GM19328 (cell line): ENCODE data around the gene SSTR4.
"Not testable (repeated sequence)": the region's sequence is repeated elsewhere in the genome, so short reads cannot be mapped to it uniquely, and the experiment has no call there.

ENCODE experiments used
- ATAC-seq: cut with Tn5 transposase; IDR thresholded peaks from one replicate; pipeline ENCODE4 v1.9.1; 2021; ENCODE audit warnings: mild to moderate bottlenecking, moderate library complexity; ENCODE audit not compliant: unreplicated experiment

The SSTR4 gene, protein sequence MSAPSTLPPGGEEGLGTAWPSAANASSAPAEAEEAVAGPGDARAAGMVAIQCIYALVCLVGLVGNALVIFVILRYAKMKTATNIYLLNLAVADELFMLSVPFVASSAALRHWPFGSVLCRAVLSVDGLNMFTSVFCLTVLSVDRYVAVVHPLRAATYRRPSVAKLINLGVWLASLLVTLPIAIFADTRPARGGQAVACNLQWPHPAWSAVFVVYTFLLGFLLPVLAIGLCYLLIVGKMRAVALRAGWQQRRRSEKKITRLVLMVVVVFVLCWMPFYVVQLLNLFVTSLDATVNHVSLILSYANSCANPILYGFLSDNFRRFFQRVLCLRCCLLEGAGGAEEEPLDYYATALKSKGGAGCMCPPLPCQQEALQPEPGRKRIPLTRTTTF

DNA sequence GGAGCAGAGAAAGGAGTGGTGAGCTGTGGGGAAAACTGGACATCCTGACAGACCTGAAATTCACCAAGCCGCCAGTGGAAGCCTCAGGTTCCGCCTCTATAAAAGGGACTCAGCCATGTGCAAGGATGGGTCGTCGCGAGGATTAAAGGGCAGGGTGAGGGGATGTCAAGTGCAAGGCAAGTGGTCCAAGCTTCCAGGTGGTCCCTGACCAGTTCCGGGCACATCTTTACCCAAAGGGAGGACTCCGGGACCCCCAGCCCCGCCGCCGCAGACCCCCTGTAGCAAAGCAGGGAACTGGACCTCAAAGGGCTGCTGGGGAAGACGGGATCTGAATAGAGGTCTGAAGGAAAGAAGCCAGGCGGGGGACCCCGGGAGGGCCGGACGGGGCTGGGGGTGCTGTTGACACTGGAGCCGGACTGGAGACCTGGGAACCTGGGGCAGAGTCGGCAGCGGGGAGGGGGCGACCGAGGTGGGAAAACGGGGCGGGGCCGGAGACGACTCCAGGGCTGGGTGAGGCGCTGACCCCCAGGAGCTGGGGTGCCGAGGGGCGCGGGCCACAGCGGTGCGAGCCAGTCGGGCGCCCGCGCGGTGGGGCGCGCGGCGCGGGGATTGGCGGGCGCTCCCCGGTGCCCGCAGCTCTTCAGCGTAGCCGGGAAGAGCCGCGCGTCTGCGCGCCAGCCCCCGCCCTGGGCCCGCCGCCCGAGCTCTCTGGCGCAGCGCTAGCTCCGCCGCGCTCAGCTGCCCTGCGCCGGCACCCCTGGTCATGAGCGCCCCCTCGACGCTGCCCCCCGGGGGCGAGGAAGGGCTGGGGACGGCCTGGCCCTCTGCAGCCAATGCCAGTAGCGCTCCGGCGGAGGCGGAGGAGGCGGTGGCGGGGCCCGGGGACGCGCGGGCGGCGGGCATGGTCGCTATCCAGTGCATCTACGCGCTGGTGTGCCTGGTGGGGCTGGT, at the start of gene SSTR4:
Gene SSTR4 (plus strand): TSS at position 592 of the 951 bp plus-strand sequence. CDS start 172 bp downstream, at position 764.
- ATAC-seq = no peak

DNA sequence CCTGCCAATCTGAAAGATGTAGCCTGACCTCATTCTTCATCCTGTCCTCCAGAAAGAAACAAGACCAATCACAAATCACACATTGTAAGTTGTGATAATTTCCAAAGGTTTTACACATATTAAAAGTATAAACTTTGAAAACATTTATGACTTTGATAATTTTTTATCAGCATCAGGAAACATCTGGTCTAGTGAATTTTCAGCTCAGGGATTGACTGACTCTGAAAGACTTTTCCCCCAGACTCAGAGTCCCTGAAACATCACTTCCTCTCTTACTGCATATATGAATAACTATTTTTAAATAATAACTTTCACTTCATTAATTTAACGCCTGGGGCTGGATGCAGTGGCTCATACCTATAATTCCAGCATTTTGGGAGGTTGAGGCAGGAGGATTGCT, 48.5 kb upstream of the SSTR4 start:
- ATAC-seq = no peak

DNA sequence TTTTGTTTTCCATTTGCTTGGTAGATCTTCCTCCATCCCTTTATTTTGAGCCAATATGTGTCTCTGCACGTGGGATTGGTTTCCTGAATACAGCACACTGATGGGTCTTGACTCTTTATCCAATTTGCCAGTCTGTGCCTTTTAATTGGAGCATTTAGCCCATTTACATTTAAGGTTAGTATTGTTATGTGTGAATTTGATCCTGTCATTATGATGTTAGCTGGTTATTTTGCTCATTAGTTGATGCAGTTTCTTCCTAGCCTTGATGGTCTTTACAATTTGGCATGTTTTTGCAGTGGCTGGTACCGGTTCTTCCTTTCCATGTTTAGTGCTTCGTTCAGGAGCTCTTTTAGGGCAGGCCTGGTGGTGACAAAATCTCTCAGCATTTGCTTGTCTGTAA, 43.7 kb upstream of the SSTR4 start:
- not testable (repeated sequence) for ATAC-seq

DNA sequence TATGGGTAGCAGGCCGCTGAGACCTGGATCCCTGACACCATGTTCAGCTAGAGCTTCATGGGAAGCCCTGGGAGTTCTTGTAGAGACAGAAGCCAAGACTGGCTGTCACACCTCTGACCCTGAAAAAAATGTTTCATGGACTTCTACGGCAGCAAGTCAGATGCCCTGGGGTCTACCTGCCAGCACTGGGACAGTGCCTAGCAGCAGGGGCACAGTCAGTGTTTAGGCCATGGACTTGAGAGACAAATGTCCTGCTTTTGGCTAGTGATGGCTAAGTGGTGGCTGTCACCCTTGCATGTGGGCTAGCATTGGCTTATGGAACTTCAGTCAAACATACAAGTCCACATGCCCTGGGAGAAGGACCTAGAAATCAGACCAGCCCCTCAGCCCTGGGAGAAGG, 41.3 kb upstream of the SSTR4 start:
- ATAC-seq = no peak

DNA sequence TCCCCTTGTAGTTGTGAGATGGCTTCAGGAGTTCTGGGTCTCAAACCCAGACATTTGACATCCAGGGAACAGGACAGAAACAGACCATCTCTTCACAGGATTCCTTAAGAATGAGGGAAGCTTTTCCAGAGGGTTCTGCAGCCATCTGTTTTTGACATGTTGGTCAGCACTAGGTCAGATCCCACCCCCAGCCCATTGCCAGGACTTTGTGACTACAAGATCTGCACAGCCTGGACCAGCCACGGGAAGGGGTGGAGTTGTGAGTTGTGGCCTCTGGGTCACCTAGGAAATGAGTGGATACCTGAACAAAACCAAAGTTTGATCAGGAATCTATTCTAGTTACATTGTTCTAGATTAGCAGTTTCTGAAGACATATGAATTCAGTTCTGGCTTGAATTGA, 39.2 kb upstream of the SSTR4 start:
- ATAC-seq = no peak

DNA sequence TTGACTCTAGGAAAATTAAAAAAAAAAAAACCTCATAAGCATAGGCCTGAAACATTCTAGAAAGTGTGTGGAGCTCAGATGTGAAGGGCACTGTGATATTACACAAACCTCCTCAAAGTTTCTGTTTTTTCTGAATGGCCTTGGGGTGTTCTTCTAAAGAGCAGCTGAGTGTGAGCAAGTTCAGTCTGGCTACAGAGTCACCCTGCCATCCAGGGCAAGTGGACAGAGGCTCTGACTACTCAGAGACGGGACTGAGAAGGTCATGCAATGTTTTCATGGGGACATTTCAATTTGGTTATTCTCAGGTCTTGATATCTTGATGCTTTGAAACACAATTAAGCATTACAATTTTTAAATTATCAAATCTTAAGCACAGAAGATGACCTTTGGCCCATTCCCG, 36.6 kb upstream of the SSTR4 start:
- ATAC-seq = no peak

DNA sequence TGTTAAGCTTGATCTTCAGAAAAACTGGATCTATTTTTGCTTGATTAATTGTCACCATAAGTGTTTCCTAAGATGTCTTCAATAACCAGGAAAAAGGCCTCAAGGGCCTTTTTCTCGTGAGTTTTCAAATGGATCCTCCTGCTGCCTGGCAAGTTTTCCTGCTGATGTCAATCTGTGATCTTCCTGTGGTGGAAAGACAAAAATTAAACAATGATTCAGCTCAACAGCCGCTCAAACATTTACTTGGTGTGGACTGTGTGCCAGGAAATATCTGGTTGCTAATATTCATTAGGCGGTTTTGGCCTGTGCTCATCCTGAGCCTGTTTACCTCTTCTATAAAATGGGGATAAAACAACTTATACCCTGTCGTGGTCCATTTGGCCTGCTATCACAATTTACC, 35.4 kb upstream of the SSTR4 start:
- no peak for ATAC-seq

DNA sequence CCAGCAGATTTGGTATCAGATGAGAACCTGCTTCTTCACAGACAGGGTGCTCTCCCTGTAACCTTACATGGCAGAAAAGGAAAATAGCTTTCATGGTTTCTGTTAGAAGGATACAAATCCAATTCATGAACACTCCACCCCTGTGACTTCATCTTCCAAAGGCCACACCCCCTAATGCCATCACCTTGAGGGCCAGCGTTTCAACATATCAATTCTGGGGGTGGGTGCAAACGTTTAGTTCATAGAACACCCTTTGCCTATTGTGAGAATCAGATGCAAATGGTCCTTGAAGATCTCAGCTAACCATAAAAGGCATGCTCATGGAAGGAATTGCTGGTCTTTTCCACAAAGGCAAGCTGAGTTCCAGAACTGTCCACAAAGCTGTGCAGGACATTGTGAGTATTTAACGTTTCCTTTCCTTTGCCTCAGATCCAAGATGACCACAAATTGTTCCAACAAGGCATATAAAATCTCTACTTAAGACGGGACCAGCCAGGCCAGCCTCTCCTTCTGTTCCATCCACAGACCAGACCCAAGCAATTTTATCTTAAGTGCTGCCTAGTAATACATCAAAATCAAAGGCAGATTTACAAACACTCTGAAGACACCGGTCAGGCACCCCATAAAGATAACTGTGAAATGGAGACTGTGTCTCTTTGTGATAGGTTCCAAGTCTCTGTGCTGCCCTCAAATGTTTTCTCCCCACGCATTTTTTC, 34.7 kb upstream of the SSTR4 start:
- ATAC-seq = no peak

DNA sequence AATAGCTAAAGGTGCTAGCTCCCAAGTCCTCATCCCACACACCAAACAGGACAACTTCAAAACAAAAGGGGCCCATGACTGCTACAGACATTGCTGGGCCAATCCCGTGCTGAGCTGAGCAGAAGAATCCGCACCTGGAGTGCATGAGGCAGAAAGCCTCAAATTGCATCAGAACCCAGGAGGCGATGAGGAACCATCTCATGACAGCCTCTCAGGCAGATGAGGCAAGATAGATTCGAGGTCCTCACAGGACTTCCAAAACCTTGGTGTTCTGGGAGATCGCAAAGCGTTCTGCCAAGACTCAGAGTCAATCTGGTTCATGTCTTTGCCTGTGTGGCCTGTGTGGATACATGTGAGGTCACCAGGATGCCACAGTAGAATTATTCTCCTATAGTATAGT, 32.8 kb upstream of the SSTR4 start:
- no peak for ATAC-seq

DNA sequence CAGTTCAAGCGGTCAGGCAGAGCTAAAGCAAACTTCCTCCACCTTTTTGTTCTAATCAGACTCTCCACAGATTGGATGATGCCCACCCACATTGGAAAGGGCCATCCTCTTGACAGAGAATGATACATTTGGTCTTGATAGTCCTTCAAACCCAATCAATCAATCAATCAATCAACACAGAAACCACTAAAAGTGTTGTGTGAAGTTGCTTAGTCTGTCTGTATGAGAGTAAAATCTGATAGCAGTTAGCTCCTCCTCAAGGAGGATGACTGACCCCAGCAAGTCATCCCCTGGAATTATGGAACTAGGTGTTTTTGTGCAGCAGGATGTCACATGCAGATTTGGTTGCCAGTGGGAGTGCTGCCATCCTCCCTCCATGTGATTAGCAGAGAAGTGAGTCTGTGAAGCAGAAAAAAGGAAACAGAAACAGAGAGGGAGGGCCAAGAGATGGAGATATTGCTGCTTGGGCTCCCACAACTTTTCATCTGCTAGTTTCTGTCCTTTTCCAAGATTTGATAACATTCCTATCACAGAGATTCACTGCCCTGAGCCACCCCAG, 32.0 kb upstream of the SSTR4 start:
- no peak for ATAC-seq

DNA sequence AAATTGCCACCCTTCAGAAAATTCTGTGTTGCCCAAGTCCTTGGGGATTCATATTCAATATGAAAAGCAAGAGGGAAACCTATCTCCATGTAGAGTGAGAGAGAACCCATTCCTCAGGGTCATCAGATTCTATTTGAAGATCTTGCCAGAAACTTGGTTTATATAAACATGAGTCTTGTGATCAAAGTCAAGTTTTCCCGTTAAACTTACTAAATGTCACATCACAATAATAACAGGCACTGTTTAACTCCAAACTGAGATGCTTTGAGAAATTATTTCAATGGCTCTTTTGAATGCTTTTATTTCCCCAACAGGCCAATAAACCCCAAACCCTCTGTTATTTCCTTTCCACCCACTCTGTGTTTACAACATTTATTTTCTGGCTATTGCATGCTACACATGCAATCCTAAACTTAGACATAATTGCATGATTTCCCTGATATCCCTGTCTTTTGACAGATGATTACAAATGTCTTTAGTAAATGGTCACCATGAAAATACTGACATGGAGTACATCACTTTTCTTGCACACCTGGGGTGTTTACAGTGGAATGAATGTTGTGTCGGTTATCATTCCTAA, 31.1 kb upstream of the SSTR4 start:
- no peak for ATAC-seq

DNA sequence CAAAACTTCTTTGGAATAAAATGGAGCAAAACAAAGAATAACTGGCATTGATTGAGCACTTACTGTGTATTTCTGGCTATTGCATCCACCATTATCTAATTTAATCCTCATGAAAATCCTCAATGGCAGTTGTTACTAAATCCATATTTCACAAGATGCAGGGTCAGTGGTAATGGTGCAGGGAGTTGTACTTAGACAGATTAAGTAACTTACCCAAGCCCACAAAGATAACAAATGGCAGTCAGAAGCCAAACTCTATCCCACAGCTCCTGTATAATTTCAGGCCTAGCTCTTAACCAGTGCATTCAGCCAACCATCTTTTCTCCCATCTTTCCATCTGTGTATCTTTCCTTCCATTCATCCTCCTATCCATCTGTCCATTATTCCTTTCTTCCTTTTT, 29.3 kb upstream of the SSTR4 start:
- no peak for ATAC-seq

DNA sequence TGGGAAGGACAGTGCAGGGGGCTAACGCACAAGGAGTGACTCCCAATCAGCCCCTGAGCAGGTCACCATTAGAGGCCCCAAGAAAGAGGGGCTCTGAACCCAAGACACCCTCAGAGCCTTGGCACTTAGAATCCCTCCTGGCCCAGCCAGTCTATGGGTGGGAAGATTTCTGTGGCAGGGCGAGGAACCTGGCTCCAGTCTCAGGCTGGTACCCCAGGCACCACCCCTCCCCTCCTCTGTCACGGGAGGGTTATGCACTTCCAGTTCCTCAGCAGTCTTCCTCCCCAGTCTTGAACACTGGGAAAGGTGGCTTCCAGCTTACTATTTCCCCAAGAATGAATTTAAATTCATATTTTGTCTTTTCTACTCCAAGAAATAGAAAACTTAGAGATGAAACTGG, 27.6 kb upstream of the SSTR4 start:
- ATAC-seq = no peak

DNA sequence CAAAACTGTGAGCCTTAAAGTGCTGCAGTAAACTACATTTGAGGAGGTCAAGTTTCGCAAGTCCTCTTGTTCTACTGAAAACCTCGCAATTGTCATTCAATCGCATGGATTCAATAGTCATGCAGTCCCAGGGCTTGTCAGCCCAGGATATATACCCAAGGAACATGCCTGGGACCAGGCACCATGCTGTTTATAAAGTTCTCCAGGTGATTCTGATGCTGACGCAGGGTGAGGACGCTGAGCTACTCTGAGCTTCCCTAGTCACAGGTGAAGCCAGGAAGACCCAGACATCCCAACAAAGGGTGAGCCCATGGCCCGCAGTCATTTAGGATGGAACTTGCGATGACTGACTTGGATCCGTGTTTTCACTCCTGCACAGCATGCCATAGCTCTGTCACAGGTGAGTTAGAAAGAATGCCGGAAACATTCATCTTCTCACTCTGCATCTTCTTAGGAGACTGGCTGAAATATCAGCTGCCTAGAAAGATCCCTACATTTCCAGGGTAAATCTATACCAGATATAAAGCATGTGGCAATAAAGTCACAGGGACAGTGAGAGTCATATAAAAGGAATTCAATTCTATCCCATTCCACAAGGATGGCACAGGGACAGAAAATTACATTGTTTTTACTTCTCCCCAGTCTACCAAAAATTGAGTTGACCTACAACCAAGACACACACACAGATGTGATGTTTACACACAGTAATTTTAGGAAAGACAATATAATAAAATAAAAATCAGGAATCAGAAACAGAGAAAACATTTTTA, 27.0 kb upstream of the SSTR4 start:
- ATAC-seq = no peak

DNA sequence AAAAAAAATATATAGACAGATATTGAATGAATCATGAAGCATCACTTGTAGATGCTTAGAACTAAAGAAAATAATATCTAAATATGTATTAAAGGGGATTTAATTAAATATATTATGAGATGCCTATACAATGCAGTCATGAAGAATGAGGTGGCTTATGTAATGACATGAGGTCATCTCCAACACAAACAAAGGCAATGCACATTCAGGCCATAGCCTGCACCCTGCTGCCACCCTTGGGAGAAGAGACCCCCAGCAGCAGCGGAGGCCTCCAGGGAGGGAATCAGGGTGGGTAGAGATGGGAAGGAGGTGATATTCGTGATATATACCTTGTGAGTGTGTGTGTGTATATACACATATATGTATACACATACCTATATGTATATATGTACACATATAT, 26.4 kb upstream of the SSTR4 start:
- ATAC-seq = no peak

DNA sequence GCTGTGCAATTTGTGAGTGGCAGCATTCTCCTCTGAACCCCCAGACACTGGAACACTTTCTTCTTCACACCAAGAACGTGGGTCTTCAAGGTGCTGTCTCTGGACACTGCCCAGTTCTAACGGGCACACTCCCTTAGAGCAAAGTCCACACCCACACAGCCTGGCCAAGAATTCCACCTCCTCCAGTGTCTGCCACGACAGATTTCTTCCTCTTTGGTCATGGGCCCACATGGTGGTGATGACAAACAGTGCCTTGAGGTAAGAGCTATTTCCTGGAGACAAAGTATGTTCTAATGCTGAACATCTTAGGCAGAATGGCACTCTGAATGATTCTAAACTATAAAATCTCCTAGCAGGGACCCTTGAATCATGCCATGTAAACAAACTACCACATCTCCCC, 25.5 kb upstream of the SSTR4 start:
- no peak for ATAC-seq

DNA sequence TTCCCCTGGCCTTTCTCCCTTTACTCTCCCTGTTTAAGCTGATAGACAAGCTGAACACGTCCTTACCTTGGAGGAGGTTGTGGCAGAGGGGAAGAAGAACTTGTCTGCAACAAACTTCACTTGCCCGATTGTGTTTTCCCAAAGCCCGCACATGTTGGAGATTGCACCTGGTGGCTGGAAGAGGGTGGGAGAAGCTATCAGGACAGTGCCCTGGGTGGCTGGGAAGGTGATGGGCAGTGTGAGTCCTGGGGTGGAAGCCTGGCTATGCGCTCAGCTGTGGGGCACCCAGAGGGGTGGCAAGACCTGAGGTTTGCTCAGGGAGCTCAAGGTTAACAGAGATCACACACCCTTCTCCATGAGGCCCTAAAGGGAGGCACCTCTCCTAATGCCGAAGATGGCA, 25.0 kb upstream of the SSTR4 start:
- no peak for ATAC-seq

DNA sequence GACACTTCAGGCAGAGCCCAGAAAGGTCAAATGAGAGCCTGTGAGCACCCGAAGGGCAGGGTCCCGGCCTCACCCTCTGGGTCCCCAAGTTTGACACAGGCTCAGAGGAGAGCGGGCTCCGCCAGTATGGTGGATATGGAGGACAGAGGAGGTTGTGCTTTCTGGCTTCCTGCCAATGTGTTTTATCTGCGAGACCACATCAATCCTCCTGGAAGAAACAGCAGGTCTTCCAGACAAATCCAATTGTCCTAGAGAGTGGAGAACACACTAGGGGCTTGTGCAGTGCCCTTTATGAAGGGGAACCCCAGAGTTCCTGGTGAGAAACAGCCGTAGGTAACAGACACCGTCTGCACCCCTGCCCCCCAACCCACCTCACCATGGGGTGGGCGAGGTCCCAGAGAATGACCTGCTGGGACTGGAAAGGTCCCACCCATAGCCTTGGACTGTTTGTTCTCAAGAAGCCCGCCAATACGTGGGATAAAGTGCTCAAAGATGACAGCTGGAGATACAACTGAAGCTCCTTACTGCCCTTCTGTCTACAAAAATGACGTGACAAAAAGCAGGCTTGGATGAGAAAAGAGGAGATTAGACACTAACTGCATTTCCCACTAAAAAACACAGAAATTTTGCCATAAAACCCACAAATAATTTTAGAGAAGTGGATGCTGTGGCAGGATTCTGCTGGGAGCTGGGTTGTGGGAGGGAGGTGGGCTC, 23.9 kb upstream of the SSTR4 start:
- no peak for ATAC-seq

DNA sequence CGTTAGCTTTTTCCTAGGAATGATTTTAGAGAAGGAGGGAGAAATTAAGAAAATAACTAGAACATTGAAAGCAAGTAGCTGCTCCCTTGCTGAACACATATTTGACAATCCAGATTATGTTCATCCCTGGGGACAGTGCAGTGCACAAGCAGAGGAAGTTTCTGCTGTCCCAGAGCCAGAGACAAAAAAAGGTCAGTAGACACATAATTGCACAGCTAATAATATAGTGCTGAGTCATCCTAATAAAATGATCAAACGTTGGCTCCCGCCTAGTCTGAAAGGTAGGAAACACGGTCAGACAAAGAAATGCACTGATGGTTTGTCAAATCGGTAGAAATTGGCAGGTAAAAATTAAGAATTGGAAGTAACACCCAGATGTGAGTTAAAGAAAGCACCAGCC, 21.7 kb upstream of the SSTR4 start:
- no peak for ATAC-seq
